ENCODE data around the gene ZNF263. TPM values are rescaled to one million over a fixed set of nuclear protein-coding genes. Genes with fewer than 3 reads are reported as not detected.

The ZNF263 gene
- total and polyA plus RNA-seq, 9 of the 15 experiments (the other 6 are each of a cell fraction or from before 2014, with no cell fraction given), result 4.6 to 48.3 (median 31.8) TPM

- TF ChIP-seq NKRF (IDR thresholded peaks at IDR 0.05; ENCODE audit: borderline replicate concordance), result peak; percentile 50; the same call in 1 of the 2 replicates
- peak; percentile 60; the same call in 1 of the 2 replicates for TF ChIP-seq TAF7 (tag; IDR thresholded peaks at IDR 0.05)
- peak; percentile 45 for TF ChIP-seq ATF7 (IDR thresholded peaks at IDR 0.05)
- peak; percentile 94 for TF ChIP-seq CBX1 (IDR thresholded peaks at IDR 0.05; ENCODE audit: low read depth)
- 0 out of 2 replicates have a peak, but pooled peaks have one; percentile 80 for TF ChIP-seq THRAP3 (IDR thresholded peaks at IDR 0.05; ENCODE audit: borderline replicate concordance)
- TF ChIP-seq KAT7 (CRISPR knock-in tag; IDR thresholded peaks at IDR 0.05; ENCODE audit: borderline replicate concordance), result 0 out of 2 replicates have a peak, but pooled peaks have one; percentile 28
- peak; percentile 76; the same call in 1 of the 2 replicates for TF ChIP-seq ZNF232 (CRISPR knock-in tag; IDR thresholded peaks at IDR 0.05)
- TF ChIP-seq MAX (CRISPR knock-in tag; IDR thresholded peaks at IDR 0.05), result peak; percentile 91
- TF ChIP-seq CUX1 (CRISPR knock-in tag; IDR thresholded peaks at IDR 0.05), result no peak
- peak; percentile 62; the same call in 1 of the 2 replicates for TF ChIP-seq BHLHE40 (IDR thresholded peaks at IDR 0.05; ENCODE audit: low read length)
- peak; percentile 25 for TF ChIP-seq FOSL1 (tag; conservative IDR thresholded peaks at IDR 0.05)
- TF ChIP-seq ZNF431 (CRISPR knock-in tag; IDR thresholded peaks at IDR 0.05), result peak; percentile 58
- peak; percentile 65 for TF ChIP-seq ZNF592 (IDR thresholded peaks at IDR 0.05)
- TF ChIP-seq ARID2 (IDR thresholded peaks at IDR 0.05), result no peak
Measured at GRCh38 chr16:3305109-3306068, 22.1 kb downstream of the ZNF263 start, which contains the start of the genes TIGD7 and ZNF75A (continued).
